IPS-18a (cell line): ENCODE results near the gene SYNGR2.
A peak's percentile ranks its signal among the peaks of the same experiment; 100 is the strongest.

ENCODE experiments used
- H3K27ac ChIP-seq: one replicate; pipeline ENCODE4 v1.5.1; 2013; ENCODE audit warnings: low read length
- H3K27me3 ChIP-seq: one replicate; pipeline ENCODE4 v1.6.1; 2013; ENCODE audit warnings: mild to moderate bottlenecking, low read length; ENCODE audit not compliant: control insufficient read depth, insufficient read depth
- H3K36me3 ChIP-seq: one replicate; pipeline ENCODE4 v1.6.1; 2013; ENCODE audit warnings: low read depth, low read length; ENCODE audit not compliant: control insufficient read depth
- H3K4me1 ChIP-seq: one replicate; pipeline ENCODE4 v1.6.1; 2013; ENCODE audit warnings: low read depth, low read length; ENCODE audit not compliant: control insufficient read depth
- H3K4me3 ChIP-seq: one replicate; pipeline ENCODE4 v1.5.1; 2013; ENCODE audit warnings: low read length
- H3K9ac ChIP-seq: one replicate; pipeline ENCODE4 v1.6.1; 2013; ENCODE audit warnings: mild to moderate bottlenecking, low read length, moderate library complexity
- H3K9me3 ChIP-seq: one replicate; pipeline ENCODE4 v1.6.1; 2013; ENCODE audit warnings: low read depth, low read length; ENCODE audit not compliant: control insufficient read depth

The SYNGR2 gene, protein sequence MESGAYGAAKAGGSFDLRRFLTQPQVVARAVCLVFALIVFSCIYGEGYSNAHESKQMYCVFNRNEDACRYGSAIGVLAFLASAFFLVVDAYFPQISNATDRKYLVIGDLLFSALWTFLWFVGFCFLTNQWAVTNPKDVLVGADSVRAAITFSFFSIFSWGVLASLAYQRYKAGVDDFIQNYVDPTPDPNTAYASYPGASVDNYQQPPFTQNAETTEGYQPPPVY

DNA sequence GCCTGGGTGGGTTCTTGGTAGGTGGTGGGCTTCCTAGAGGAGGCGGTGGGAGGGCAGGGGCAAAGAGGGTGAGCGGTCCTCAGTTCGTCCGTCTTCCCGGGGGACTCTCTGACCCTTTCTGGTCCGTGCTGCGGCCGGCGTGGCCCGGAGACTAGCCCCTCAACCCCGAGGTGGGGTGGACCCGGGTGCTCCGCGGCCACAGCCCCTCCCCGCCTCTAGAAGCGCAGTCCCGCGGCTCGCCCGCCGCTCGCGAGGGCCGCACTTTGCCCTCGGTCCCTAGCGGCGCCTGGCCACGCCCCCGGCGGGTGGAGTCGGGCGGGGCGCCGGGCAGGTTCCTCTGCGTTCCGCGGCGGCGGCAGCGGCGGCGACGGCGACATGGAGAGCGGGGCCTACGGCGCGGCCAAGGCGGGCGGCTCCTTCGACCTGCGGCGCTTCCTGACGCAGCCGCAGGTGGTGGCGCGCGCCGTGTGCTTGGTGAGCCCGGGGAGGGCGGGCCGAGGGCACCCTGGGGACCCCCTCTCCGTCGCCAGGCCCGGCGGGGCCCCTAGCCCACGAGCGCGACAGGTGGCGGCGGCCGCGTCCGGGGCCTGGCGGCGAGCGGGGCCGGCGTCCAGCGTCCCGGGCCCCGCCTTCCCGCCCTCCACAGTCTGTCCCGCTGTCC lies at the start of gene SYNGR2:
Gene SYNGR2 (plus strand): TSS at position 340 of the 661 bp plus-strand sequence. CDS start 36 bp downstream, at position 376.
- no peaks in the 10 kb centered on the region for H3K9me3 ChIP-seq
- peaks cover 12% of the 10 kb centered on the region for H3K4me1 ChIP-seq
- H3K27ac ChIP-seq = no peak within 1 kb of the TSS
- H3K9ac ChIP-seq = no peak within 1 kb of the TSS
- H3K27me3 ChIP-seq = no peaks in the 10 kb centered on the region
- peaks cover 4% of the 10 kb centered on the region for H3K36me3 ChIP-seq
- H3K4me3 ChIP-seq = peak within 1 kb of the TSS; percentile 58

DNA sequence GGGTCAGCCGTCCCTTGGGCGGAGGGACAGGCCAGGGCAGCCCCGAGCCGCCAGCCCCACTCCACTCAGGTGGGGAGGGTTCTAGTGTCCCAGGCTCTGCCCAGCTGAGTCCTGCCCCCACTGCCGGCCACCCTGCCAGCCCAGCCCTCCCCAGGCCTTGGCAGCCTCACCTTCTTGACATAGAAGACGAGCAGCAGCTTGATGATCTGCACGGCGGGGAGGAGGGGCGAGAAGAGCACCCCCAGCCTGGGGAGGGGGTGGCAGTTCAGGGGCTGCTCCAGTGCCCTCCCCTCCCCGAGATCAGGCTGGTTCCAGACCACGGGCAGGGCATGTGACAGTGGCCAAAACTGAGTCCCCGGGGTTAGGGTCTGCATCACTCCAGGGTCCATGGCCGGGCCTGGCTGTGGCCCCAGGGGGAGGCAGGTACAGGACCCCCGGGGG lies 49.6 kb upstream of the SYNGR2 start:
- Histone ChIP-seq H3K9ac (no peak overlapping the region), H3K4me1 (no peaks in the 10 kb centered on the region), H3K36me3 (peaks cover 10% of the 10 kb centered on the region), H3K4me3 (no peak overlapping the region), H3K27me3 (no peaks in the 10 kb centered on the region), H3K27ac (no peak overlapping the region), H3K9me3 (no peaks in the 10 kb centered on the region)

DNA sequence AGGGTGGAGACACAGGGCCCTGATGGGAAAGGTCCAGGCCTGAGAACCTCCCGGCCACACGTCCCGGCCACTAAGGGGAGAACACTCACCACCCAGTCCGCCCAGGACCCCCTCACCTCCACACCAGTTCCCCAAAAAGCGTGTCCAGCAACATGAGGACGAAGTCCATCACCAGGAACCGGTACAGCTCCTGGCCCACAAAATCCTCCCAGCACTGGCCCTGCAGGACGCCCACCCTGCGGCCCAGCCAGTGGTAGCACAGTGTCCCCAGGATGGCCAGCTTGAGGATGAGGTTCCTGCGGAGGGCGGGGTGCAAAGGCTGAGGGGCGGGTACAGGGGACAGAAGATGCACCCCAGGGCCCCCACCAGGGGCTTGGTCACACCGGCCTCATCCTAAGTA lies 47.8 kb upstream of the SYNGR2 start:
- Histone ChIP-seq H3K27ac (no peak overlapping the region), H3K9me3 (no peaks in the 10 kb centered on the region), H3K36me3 (peaks cover 13% of the 10 kb centered on the region), H3K4me1 (no peaks in the 10 kb centered on the region), H3K9ac (no peak overlapping the region), H3K27me3 (no peaks in the 10 kb centered on the region), H3K4me3 (no peak overlapping the region)

DNA sequence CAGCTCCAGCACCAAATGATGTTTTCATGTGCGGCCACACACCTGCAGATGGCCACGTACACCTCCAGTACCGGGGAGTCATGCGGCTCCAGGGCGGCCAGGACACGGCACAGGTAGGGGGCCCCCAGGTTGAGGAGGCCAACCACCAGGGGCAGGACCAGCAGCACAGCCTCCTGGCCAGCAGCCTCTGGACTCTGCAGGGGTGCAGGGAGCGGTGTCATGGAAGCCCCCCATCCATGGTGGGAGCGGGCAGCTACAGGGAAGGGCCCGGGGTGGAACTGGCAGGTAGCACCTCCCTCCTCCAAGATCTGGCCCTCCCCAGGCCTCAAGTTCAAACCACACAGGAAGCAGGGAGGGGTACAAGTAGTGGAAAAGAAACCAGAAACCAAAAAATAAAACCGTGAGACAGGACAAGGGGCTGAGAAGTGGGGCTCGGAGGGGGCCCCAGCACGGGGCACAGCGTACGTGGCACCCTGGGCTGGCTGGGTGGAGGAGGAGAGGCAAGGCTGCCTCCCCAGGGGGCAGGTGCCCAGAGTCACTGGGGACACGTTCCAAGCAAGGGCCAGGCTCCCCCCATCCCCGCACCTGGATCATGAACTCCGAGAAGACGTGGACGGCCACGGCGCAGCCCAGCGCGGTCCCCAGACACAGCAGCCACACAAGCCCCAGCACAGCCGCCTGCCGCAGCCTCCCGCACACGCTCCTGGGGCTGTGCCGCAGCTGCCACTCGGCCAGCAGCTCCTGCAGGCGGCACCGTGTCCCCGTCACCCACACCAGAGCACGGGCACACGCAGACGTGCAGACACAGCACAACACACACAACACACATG lies 47.2 kb upstream of the SYNGR2 start:
- no peaks in the 10 kb centered on the region for H3K4me1 ChIP-seq
- no peaks in the 10 kb centered on the region for H3K27me3 ChIP-seq
- peaks cover 13% of the 10 kb centered on the region for H3K36me3 ChIP-seq
- H3K9me3 ChIP-seq = no peaks in the 10 kb centered on the region
- no peak overlapping the region for H3K9ac ChIP-seq
- no peak overlapping the region for H3K27ac ChIP-seq
- H3K4me3 ChIP-seq = no peak overlapping the region

DNA sequence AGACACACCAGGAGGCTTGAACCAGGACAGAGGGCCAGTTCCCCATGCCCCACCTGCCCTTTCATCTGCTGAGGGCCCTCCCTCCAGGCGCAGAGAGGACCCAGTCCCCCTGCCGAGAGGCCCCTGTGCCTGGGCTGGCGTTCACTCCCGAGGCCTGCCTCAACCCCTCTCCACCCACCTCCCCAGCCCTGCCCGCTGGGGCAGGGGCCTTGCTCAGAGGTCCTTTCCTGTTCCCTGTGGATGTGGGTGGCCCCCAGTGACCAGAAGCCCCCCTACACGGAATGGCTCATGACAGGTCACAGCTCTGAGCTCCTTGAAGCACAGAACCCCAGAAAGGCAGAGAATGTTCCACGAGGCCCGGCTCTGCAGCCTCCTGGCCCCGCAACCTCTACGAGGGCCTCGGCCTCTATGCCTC lies 46.6 kb upstream of the SYNGR2 start:
- Histone ChIP-seq H3K4me1 (peaks cover under 1% of the 10 kb centered on the region), H3K4me3 (no peak overlapping the region), H3K9me3 (no peaks in the 10 kb centered on the region), H3K9ac (no peak overlapping the region), H3K27ac (no peak overlapping the region), H3K36me3 (peaks cover 13% of the 10 kb centered on the region), H3K27me3 (no peaks in the 10 kb centered on the region)

DNA sequence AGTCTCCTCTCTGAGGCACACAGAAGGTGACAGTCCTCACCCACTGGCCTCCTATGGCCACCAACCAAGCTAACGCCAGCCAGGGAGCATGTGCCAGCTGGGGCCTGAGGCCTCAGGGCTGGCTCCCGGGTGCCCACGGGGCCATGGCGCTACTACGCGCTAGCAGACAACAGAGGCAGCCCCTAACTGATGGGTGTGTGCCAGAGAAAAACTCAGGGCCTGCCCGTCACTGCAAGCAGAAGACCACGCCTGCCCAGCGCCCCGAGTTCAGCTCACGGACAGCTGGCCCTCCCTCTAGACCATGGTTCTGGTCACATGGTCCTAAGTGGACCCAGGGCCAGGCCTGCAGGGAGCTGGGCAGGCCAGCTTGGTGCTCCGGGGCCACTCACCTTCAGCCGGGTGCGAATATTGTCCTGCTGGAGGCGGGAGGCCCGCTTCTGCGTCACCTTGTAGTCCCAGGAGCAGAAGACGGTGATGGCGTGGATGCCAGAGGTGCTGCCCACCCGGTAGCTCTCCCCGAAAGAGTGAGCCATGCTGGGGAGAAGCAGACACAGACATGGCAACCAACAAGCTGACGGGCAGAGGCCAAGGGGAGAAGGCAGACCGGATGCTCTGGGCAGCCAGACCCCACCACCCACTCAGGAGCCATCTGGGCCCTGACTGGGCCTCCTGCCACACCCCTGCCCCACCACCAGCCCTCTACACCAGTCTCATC lies 46.0 kb upstream of the SYNGR2 start:
- H3K27me3 ChIP-seq = no peaks in the 10 kb centered on the region
- no peak overlapping the region for H3K4me3 ChIP-seq
- peaks cover 13% of the 10 kb centered on the region for H3K36me3 ChIP-seq
- no peak overlapping the region for H3K9ac ChIP-seq
- no peaks in the 10 kb centered on the region for H3K9me3 ChIP-seq
- peaks cover 6% of the 10 kb centered on the region for H3K4me1 ChIP-seq
- H3K27ac ChIP-seq = no peak overlapping the region

DNA sequence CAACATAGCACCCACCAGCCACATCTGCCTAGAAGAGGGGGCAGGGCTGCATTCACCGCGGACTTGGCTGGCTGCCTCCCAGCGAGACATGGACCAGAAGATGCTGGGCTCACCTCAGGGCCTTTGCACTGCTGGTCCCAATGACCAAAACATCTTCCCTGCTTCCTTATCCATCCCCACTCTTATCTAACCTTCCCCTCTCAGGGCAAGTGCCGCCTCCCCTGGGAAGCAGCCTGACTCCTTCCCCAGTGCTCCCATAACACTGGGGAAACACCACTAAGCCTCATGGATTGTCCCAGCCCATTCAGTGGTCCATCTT lies 45.5 kb upstream of the SYNGR2 start:
- Histone ChIP-seq H3K4me3 (no peak overlapping the region), H3K27ac (no peak overlapping the region), H3K36me3 (peaks cover 13% of the 10 kb centered on the region), H3K4me1 (peaks cover 6% of the 10 kb centered on the region), H3K27me3 (no peaks in the 10 kb centered on the region), H3K9me3 (no peaks in the 10 kb centered on the region), H3K9ac (no peak overlapping the region)

DNA sequence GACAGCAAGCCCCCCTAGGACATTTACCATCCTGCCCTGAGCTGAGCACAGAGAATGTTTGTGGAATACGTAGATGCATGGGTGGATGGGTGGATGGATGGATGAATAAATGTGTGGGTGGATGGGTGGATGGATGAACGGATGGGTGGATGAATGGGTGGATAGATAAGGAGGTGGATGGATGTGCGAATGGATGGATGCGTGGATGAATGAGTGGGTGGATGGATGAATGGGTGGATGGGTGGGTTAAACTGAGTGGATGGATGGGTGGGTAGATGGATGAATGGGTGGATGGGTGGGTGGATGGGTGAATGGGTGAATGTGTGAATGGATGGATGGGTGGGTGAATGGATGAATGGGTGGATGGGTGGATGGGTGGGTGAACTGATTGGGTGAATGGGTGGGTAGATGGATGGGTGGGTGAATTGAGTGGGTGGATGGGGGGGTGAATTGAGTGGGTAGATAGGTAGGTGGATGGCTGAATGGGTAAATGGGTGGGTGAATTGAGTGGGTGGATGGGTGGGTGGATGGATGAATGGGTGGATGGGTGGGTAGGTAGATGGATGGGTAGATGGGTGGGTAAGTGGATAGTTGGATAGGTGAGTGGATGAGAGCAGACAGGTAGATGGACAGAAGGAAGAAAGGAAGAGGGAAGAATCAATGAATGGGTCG lies 45.0 kb upstream of the SYNGR2 start:
- peaks cover 13% of the 10 kb centered on the region for H3K36me3 ChIP-seq

DNA sequence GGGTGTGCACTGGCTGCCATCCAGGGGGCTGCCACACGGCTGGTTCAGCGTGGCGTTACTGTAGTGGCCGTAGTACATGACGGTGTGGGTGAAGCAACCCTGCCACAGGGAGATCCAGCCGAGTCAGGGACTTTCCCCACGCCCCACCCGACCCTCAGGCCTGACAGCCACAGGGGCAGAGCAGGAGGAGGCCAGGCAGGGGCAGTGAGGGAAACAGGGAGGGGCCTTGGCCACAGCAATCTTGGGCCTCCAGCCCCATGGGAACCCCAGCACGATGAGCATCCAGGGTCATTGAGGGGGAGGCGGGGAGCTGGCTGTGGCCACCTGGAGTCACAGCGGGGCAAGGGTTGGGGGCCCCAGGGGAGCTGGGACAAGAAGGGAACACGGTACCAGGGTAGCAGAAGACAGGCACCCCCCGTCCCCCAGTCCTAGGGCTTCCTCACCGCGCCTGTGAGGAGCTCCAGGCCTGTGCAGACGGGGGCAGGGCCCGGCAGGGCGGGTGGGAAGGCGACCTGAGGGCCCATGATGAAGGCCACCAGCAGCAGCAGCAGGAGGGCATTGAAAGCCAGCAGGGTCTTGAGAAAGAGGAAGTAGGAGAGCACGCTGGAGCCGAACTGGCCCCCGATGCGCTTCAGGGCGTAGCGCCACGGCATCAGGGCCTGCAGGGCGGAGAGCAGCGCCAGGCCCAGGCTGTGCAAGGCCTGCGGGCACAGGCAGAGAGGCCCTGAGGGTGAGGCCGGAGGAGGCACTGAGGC lies 44.1 kb upstream of the SYNGR2 start:
- Histone ChIP-seq H3K36me3 (peaks cover 13% of the 10 kb centered on the region), H3K27me3 (no peaks in the 10 kb centered on the region), H3K4me1 (peaks cover 8% of the 10 kb centered on the region), H3K9ac (no peak overlapping the region), H3K27ac (no peak overlapping the region), H3K4me3 (no peak overlapping the region), H3K9me3 (no peaks in the 10 kb centered on the region)

More for the DNA sequence above, 45.0 kb upstream of the SYNGR2 start:
- H3K4me3 ChIP-seq = no peak overlapping the region
- no peak overlapping the region for H3K27ac ChIP-seq
- H3K4me1 ChIP-seq = peaks cover 6% of the 10 kb centered on the region
- no peaks in the 10 kb centered on the region for H3K9me3 ChIP-seq
- H3K9ac ChIP-seq = no peak overlapping the region
- H3K27me3 ChIP-seq = no peaks in the 10 kb centered on the region

DNA sequence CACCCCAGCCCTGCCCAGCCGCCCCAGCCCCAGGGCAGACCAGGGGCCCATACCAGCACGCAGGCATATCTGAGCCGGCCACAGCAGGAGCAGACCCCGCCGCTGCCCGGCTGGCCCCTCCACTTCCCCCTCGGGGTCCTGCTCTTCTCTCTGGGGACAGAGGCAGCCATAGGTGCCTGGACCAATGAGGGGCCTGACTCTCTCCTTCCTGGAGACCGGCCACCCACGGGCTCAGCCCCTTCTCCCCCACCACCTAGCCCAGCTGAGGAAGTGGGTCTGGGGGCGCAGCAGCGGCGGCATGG lies 43.6 kb upstream of the SYNGR2 start:
- Histone ChIP-seq H3K9ac (no peak overlapping the region), H3K4me1 (peaks cover 8% of the 10 kb centered on the region), H3K27me3 (no peaks in the 10 kb centered on the region), H3K4me3 (no peak overlapping the region), H3K9me3 (no peaks in the 10 kb centered on the region), H3K36me3 (peaks cover 13% of the 10 kb centered on the region), H3K27ac (no peak overlapping the region)
